CD4-positive, alpha-beta T cell treated with Interleukin-6 for 4 hours (primary cell): ENCODE data around the gene MPRIP.
A peak's percentile ranks its signal among the peaks of the same experiment; 100 is the strongest.
"Not testable (repeated sequence)": the region's sequence is repeated elsewhere in the genome, so short reads cannot be mapped to it uniquely, and the experiment has no call there.

ENCODE experiments used
- DNase-seq: peaks from one replicate; pipeline ENCODE4 v3.0.0-alpha.2; 2020; ENCODE audit warnings: mixed read lengths

The MPRIP gene

DNA sequence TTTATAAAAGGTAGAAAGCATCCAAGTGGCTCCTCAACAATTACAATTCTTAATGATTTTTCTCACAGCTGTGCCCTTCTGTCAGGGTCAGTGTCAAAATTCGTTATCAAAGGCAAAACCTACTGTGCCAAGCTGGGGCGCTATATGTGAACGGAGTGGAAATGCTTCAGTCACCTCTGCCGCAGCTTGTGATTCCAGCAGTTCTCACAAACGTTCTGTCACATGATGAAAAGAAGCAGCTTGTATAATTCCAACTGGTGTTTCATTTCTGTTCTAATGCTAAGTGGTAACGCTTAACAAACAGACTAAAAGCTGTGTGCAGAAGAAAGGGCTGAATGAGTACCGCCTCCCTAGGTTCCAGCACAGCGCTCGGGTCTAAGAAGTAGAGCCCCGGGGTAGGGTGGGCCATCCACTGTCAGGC lies 149.7 kb downstream of the MPRIP start:
- peak; percentile 0 for DNase-seq

DNA sequence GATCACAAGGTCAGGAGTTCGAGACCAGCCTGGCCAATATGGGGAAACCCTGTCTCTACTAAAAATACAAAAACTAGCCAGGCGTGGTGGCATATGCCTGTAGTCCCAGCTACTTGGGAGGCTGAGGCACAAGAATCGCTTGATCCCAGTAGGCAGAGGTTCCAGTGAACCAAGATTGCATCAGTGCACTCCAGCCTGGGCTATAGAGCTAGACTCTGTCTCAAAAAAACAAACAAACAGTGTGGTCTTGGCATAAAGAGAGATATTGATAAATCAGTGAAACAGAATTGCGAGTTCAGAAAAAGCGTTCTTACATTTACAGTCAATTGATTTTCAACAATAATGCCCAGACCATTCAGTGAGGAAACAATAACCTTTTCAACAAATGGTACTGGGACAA lies 153.2 kb downstream of the MPRIP start:
- not testable (repeated sequence) for DNase-seq

DNA sequence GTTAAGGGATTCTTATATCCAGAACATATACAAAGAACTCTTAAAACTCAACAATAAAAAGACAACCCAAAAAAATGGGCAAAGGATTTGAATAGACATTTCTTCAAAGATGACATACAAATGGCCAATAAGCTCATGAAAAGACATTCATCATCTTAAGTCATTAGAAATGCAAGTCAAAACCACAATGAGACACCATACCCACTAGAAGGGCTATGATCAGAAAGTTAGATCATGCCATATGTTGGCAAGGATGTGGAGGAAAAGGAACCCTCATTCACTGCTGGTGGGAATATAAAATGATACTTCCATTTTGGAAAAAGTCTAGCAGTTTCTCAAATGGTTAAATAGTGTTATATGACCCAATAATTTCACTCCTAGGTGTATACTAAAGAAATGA lies 154.5 kb downstream of the MPRIP start:
- no peak for DNase-seq

DNA sequence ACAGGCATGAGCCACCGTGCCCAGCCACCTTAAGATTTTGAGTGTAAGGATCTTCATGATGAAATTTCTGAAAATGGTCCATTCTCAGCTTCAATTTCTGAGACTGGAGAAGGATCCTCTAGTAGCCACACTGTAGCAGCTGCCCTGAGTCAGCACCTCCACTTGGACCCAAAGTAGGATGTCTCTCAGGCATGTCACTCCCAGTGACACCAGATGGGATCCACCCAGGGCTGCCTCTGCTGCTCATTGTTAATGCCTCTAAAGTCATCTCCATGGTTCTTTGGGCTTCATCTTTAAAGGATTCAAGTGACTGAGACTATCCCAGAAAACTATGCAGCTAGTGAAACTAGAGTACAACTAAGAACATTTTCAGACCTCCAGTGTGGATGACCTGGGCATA lies 156.0 kb downstream of the MPRIP start:
- DNase-seq: no peak

DNA sequence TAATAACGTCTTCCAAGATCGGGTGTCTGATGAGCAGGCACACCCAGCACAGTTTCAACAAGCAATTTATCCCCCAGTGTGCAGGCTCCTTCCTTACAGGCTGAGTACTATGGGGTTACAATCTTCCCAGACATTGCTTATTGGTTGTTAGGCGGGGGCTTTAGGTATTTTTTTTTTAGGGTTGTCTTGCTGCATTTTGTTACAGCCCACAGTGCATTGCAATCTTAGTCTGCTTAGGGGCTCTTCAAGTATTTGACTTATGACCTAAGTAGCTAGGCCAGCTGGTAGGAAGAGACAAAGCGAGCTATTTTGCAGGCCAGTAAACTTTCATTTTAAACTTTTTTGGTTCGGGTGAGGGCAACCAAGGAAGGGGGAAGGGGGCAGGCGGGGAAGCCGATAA lies 158.1 kb downstream of the MPRIP start:
- DNase-seq: no peak

DNA sequence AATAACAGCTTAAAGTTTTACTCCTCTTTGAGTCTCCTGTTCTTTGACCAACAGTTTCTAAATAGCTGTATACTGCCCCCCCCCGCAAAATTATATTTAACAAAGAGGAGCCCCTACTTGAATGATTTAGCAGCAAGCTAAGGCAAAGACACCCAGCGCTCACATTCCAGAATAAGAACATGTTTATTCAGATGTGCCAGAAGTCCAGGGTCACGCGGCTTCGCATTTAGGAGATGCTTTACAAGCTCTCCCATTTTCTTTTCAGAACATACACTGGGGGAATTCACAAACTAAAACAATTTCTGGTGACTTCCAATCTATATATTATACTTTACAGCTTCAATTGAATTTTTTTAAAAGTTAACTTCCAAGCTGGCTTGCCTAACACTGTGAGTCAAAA lies 158.6 kb downstream of the MPRIP start:
- no peak for DNase-seq

DNA sequence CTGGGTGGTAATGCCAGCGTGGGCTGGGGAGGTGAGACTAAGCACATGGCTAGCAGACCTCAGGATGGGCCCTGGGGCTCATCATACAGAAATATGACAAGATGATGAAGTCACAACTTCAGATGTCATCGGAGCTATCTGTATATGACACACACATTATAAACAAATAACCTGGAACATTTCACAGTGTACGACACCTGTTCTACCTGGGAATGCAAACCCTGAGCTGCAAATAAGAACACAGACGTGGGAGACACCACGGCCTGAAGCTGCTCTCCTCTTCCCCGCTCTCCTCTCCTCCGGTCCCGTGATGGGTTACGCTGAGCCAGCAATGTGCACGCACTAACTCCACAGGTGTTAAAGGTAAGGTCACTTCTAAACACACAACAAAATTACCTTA lies 159.0 kb downstream of the MPRIP start:
- no peak for DNase-seq

DNA sequence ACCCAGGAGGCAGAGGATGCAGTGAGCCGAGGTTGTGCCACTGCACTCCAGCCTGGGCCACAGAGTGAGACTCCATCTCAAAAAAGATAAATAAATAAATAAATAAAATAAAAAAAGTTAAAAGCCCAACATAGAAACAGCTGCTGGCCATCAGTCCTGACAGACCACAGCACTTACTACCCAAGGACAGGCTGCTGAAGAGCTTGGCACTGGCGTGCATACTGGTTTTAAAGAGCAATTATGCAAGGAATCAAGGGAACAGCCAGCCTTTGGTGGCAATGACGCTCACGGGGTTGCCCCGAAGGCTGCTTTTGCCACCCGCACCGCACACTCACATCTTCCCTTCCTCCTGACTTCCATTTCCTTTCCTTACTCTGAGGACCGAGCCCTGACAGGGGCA lies 159.7 kb downstream of the MPRIP start:
- no peak for DNase-seq

DNA sequence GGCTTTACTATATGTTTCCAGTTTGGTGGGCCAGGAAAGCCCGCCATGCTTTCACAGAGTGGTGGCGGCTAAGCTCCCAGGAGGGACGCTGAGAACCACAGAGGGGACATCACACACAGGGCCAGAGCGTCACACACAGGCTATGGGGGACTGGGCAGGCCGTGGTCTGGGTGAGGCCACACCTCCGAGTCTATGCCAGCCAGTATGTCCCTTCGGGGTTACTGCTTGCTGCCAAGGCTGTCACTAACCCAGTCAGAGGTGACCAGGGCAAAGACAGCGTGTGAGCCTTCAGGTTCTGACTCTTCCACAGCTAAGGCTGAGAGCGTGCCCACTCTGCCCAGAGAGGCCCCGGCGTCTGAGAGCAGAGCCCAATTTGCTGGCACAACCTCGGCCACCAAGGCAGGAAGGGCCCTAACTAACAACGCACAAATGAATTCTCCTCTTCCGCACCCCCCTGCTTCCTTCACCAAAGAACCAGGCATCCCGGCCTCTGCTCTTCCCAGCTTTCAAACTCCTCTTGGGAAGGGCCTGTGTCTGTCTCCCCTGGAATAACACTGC lies 161.0 kb downstream of the MPRIP start:
- no peak for DNase-seq

DNA sequence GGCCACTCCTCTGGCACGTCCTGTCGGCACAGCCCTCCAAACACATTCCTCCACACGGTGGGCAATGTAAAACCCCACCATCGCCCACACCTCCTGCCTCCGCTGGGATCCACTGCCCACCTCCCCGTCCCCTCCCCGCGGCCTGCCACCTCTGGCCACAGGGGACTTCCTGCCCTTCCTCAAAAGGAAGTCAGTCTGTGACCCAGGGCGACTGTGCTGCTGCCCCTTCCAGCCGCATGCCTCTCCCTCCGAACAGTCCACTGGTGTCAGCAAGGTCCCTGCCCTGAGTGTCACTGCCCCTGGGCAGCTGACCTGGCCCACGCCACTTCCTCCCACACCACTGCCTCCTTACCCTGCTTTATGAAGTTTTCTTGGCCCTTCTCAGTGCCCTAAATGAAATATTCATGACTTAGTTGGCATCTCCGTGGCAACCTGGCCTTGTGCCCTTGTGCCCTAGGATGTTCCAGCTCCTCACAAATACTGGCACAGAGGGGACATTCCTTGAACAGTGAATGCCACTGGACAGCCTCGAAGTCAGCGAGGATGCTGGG lies 161.9 kb downstream of the MPRIP start:
- no peak for DNase-seq

DNA sequence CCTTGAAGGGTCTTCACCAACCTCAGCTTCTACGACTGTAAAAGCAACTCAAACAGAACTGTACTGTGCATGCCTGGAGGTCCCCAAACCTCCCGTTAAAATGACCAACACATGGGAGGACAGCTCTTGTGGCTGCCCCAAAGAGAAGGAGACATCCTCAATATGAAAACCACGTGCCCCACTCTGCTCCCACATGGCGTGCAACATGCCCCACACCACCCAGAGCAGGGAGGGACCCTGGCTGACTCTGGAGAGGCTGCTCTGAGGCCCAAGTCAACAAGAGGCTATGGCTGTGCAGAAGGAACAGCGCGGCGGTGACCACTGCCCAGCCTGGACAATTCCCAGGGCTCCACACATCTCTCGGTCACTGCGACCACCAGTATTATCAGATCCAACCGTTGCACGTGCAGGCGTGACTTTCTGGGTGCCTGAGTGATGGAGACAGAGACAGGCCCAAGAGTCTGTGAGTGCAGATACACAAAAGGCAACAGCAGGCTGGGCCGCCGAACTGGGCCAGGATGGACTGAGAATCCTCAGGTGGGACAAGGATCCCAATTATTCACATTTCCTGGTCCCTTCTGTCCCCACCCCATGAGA lies 162.5 kb downstream of the MPRIP start:
- no peak for DNase-seq

DNA sequence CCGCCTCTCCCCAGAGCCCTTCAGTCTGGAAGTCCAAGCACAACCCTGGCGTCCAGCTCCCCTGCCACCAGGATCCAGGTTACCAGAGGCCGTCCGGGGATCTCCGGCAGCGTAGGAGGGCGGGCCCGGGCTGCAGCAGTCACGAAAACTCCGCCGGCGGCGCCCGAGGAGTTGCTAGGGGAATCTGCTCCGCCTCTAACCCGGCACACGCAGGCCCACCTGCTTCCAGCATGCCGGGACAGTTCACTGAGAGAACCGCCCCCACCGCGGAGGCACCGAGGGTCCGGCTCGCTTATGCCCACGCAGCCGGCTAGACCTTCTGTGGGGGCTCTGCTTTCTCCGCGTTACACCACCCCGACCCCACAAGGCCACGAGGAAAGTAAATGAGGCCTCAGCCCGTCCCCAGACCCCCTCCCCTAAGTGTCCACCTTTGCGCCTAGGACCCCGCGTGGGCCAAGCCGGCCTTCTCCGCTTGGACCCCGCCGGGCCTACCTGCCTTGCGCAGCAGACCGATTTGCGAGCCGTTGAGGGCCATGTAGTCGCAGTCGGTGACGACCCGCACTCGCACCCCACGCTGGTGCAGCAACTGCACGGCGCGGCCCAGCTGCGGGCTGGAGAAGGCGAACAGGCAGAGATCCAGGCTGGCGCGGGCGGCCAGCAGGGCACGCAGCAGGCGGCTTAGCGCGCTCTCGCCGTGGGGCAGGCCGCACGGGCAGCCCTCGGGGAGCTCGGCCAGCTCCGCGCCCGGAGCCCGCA lies 163.3 kb downstream of the MPRIP start:
- DNase-seq: peak; percentile 72

DNA sequence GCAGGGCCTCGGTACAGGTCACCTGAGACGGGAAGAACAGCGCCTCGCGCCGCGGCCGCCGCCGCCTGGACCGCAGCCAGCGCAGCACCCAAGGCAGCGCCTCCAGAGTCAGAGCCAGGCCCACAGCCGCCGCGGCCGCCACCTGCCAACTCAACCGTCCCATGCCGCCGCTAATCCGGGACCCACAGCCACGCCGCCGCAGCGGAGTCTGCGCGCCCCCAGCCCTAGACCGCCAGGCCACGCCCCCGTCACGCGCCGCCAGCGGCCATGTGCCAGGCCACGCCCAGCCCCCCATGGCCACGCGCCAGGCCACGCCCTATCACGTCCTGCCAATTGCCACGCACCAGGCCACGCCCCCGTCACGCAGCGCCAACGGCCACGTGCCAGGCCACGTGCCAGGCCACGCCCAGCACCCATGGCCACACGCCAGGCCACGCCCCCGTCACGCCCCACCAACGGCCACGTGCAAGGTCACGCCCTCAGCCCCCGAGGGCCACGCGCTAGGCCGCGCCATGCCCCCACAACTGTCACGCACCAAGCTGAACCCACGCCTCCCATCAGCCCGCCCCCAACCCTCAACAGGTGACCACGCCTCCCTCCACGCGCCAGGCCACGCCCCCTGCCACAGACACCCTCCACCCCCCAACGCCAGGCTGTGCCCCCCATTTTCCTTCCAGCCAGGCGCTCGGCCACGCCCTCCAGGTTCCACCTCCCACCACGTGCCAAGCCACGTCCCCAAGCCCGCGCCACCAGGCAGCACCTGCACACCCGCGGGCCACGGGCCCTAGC lies 164.1 kb downstream of the MPRIP start, which contains the start of gene PLD6:
TSS of gene PLD6 (minus strand) at position 210 of the 789 bp plus-strand sequence. CDS start at position 163, 47 bp downstream.
- peak; percentile 91 for DNase-seq

DNA sequence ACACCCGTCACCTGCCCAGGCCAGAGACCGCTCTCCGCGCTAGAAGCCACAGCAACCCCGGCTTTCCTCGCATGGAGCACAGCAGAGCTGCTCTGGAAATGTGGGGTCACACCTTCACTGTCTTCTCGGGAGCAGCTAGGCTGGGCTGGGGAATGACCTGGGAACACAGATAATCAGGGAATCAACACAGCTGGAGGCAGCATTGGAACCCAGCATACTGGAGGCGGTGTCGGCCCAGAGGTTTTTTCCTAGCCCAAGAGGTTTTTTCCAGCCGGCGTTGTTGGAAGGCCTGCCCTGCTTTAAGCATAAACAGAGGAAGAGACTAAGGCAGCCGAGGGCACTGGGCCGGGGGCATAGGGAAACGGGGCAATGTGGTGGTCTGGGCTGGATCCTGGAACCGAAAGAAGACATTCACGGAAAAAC lies 164.7 kb downstream of the MPRIP start:
- no peak for DNase-seq

DNA sequence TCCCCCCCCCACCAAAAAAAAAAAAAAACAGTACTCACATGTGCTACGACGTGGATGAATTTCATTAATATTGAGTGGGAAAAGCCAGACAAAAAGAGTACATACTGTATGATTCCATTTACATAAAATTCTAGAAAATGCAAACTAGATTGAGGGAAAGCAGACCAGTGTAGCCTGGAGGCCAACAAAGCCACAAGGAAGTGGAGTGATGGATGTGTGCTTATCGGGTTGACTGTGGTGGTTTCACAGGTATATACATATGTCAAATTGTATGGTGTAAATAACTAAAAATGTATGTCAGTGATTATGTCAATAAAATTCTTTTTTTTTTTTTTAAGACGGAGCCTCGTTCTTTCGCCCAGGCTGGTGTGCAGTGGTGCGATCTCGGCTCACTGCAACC lies 165.7 kb downstream of the MPRIP start:
- DNase-seq: no peak

DNA sequence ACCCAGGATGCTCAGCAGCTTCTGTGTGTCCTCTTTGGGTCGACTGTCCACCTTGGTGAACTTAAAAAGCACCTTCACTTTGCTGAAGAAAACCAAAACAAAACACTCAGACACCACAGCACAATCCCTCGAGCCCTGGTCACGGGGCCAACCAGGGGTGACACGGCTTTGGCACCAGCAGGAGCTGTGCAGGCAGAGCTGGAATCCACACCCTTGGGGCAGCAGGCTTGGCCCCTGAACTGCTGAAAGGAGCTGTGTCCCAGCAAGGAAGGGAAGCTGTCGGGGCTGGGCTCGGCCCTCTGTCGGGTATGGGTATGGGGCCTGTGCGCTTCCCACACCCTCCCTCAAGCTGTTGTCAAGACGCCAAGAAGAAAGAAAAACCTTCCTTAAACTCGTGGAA lies 171.5 kb downstream of the MPRIP start:
- DNase-seq: no peak

DNA sequence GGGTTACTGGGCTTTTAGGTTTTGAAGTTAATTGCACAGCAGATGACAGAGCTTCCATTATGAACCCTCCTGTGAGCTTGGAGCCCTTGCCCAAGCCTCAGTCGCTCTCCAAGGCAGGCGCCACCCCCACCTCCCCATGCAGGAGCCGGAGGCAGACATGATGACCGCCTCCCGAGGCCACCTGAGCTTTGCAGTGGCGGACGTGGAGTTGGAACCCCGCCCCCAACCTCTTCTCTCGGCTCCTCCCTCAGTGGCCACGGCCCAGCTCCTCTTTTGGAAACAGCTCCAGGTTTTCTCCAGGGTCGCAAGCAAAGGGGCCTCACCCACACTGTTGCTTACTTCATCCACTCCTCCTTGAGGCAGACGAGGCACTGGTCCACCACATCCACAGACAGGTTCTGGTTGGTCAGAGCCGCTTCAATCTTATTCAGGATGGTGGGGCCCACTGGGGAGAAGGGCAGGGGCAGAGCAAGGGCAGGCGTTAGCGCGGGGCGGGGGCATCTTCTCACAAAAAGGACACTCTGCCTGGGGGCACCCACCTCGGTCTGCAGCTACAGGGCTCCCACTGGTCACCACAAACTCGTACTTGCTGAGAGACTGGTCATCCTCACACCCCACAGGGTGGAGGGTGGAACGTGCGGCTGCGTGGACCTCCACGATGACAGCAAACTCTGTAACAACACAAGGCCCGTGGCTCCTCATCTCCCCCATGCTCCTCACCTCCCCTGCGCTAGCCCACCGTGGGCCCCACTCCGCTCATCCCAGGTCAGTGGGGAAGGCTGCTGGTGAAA lies 172.6 kb downstream of the MPRIP start:
- DNase-seq: no peak

DNA sequence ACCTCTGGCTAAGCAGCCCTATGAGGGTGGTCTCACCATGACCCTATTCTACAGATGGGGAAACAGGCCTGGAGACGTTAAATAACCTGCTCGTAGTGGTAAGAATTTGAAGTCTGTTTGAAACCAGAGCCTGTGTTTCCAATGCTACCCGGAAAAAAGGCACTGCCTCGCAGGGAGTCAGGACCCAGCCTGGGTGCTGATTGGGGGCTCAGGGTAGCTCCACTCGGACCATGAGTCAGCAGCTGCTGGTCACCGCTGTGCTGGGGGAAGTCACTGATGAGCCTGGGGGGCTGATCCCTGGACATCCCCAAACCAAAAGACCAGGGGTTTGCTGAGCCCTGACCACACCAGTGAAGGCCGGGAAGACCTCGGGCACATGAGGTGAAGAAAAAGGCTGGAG lies 173.3 kb downstream of the MPRIP start:
- no peak for DNase-seq

DNA sequence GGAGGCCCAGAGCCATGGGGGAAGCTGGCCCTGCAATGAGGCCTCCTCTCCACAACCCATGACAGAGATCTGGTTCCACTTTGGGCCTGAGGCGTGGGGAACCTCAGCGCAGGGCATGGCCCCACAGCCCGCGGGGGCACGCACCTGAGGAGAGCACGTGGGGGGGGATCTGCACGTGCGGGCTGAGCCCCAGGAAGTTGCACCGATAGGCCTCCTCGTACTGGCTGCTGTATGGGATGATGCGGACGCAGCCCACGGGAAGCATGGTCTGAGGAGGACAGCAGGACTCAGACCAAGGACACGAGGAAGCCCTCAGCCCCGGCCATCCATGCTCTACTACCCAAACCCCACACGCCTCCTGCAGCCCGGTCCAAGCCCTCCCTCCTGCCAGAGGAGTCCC lies 174.0 kb downstream of the MPRIP start:
- DNase-seq: no peak

DNA sequence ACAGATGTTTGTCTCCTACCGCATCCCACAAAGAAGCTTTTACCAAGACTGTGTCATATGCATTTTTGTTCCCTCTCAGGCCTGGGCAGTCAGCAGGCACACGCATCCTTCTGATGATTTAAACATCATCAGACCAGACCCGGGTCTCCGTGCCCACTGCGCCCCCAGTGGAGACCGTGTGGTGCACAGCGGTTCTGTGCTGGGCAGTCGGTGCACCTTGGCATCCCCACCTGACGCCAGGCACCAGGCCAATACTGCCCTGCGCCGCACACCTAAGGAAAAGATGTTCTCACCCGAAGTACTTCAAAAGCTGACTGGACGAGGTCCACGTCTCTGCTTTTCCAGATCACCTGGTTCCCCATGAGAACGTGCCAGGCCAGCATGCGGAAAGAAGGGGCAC lies 174.5 kb downstream of the MPRIP start:
- peak; percentile 5 for DNase-seq

DNA sequence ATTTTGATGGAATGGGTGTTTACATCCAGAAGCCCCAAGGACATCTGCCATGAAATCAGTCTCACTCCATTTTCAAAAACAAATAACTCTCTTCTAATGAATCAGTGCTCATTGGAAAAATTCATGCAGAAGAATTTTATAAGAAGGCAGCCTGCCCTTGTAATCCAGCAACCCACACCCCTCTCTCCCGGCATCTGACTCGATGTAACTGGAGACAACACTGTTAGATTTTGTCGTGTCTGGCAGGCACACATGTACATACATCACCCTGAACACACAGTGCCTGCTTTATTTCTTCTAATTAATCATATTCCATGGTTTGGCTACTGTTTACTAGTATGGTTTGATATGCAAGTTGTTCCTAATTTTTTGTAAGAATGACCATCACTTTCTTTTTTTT lies 175.7 kb downstream of the MPRIP start:
- no peak for DNase-seq

DNA sequence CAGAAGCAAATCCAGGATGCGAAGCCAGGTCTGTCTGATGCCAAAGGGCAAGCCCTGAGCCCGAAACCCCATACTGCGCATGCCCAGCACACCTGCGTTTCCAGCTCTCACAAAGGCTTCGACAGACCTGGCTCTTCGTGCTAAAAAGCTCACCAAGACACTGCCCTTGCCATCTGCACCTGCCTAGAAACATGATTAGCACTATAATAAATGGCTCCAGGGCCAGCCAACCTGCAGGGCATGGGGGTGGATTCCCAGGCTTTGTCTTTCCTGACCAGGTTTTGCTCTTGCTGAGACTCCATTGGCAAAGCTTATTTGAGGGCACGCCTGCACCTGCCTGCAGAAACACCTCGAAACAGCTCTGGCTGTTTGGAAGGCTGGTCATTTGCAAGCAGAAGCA lies 178.3 kb downstream of the MPRIP start:
- DNase-seq: no peak
